SK-N-SH treated with all-trans-retinoic acid at 6 μM for 48 hours (cell line): ENCODE data around the gene MMP28.

ENCODE experiments used
- ATAC-seq: fragments of 200-7000 bp; cut with Tn5 transposase; 3 replicates; pipeline ENCODE4 v1.9.1; 2020; ENCODE audit warnings: mild to moderate bottlenecking, moderate library complexity
- ARNTL ChIP-seq: fragments of 450-650 bp; formaldehyde crosslinking; IDR thresholded peaks from 2 replicates; pipeline ENCODE4 v1.5.0; 2020; ENCODE audit warnings: low read depth, mild to moderate bottlenecking, moderate library complexity, borderline replicate concordance
- BACH2 ChIP-seq: fragments of 250-450 bp; sonication (Bioruptor Pico); IDR thresholded peaks from 2 replicates; pipeline ENCODE4 v1.9.0; 2021; ENCODE audit warnings: mild to moderate bottlenecking, borderline replicate concordance
- CSDC2 ChIP-seq: fragments of 250-450 bp; sonication (Bioruptor Pico); IDR thresholded peaks from 2 replicates; pipeline ENCODE4 v1.5.0; 2020; ENCODE audit warnings: mild to moderate bottlenecking, moderate library complexity
- ESRRG ChIP-seq: fragments of 250-450 bp; sonication (Bioruptor Pico); IDR thresholded peaks from 2 replicates; pipeline ENCODE4 v1.6.1; 2021; ENCODE audit warnings: mild to moderate bottlenecking
- GLIS3 ChIP-seq: fragments of 250-450 bp; sonication (Bioruptor Pico); IDR thresholded peaks from 2 replicates; pipeline ENCODE4 v1.5.0; 2020; ENCODE audit warnings: mild to moderate bottlenecking, moderate library complexity
- ISL1 ChIP-seq: fragments of 250-450 bp; sonication (Bioruptor Pico); IDR thresholded peaks from 2 replicates; pipeline ENCODE4 v2.1.2; 2022; ENCODE audit warnings: mild to moderate bottlenecking, moderate library complexity
- OSR1 ChIP-seq: fragments of 250-450 bp; sonication (Bioruptor Pico); IDR thresholded peaks from 2 replicates; pipeline ENCODE4 v1.8.0; 2022; ENCODE audit warnings: moderate library complexity, mild to moderate bottlenecking, inconsistent platforms
- PPARA ChIP-seq: fragments of 250-450 bp; sonication (Bioruptor Pico); IDR thresholded peaks from 2 replicates; pipeline ENCODE4 v1.5.0; 2020; ENCODE audit warnings: mild to moderate bottlenecking, borderline replicate concordance
- RARB ChIP-seq: fragments of 250-450 bp; sonication (Bioruptor Pico); IDR thresholded peaks from 2 replicates; pipeline ENCODE4 v1.8.0; 2021; ENCODE audit warnings: mild to moderate bottlenecking, moderate library complexity
- SNAI2 ChIP-seq: fragments of 250-450 bp; sonication (Bioruptor Pico); IDR thresholded peaks from 2 replicates; pipeline ENCODE4 v1.5.0; 2020; ENCODE audit warnings: mild to moderate bottlenecking, moderate library complexity
- TCF4 ChIP-seq: fragments of 250-450 bp; sonication (Bioruptor Pico); IDR thresholded peaks from 2 replicates; pipeline ENCODE4 v1.8.0; 2021; ENCODE audit warnings: mild to moderate bottlenecking, moderate library complexity, borderline replicate concordance
- TOX ChIP-seq: fragments of 250-450 bp; sonication (Bioruptor Pico); IDR thresholded peaks from 2 replicates; pipeline ENCODE4 v1.8.0; 2021; ENCODE audit warnings: mild to moderate bottlenecking, moderate library complexity, borderline replicate concordance
- ZFP3 ChIP-seq: fragments of 250-450 bp; sonication (Bioruptor Pico); IDR thresholded peaks from 2 replicates; pipeline ENCODE4 v1.5.0; 2020; ENCODE audit warnings: mild to moderate bottlenecking, moderate library complexity
- ZFP30 ChIP-seq: fragments of 450-650 bp; formaldehyde crosslinking; IDR thresholded peaks from 2 replicates; pipeline ENCODE4 v1.5.0; 2022; ENCODE audit warnings: mild to moderate bottlenecking, moderate library complexity
- ZNF70 ChIP-seq: fragments of 450-650 bp; formaldehyde crosslinking; IDR thresholded peaks from 2 replicates; pipeline ENCODE4 v1.5.0; 2020; ENCODE audit warnings: mild to moderate bottlenecking, moderate library complexity
- ZNF8 ChIP-seq: fragments of 450-650 bp; formaldehyde crosslinking; IDR thresholded peaks from 2 replicates; pipeline ENCODE4 v1.5.0; 2020; ENCODE audit warnings: mild to moderate bottlenecking, moderate library complexity
- TF ChIP-seq, protein P1 (sequence below): fragments of 250-450 bp; sonication (Bioruptor Pico); IDR thresholded peaks from 2 replicates; pipeline ENCODE4 v1.5.1; 2020; ENCODE audit warnings: low read depth, mild to moderate bottlenecking, moderate library complexity
- TF ChIP-seq, protein P2 (sequence below): fragments of 250-450 bp; sonication (Bioruptor Pico); IDR thresholded peaks from 2 replicates; pipeline ENCODE4 v1.5.1; 2021; ENCODE audit warnings: mild to moderate bottlenecking, moderate library complexity
- TF ChIP-seq, protein P3 (sequence below): fragments of 250-450 bp; sonication (Bioruptor Pico); IDR thresholded peaks from 2 replicates; pipeline ENCODE4 v1.5.0; 2020; ENCODE audit warnings: mild to moderate bottlenecking, moderate library complexity
- TF ChIP-seq, protein P4 (sequence below): fragments of 250-450 bp; sonication (Bioruptor Pico); IDR thresholded peaks from 2 replicates; pipeline ENCODE4 v1.8.0; 2020; ENCODE audit warnings: mild to moderate bottlenecking, moderate library complexity, borderline replicate concordance

The MMP28 gene

DNA sequence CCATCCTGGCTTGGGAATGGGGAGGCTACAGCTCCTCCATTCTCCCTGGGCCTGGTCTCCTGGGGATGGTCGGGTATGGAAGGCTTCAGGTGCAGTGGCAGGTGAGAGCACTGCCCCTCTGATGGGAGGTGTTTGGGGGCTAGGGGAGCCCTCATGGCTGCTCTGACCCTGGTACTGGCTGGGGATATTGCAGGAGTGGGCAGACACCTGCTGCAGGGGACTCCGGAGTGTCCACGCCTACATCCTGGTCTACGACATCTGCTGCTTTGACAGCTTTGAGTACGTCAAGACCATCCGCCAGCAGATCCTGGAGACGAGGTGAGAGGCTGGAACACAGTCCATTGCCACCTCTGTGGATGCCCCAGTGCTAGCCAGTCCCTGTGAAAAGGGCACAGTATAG, 55.2 kb downstream of the MMP28 start:
- ATAC-seq, result no peak
- TF ChIP-seq ZNF70 (CRISPR knock-in tag) (no peak), ISL1 (CRISPR knock-in tag) (no peak), PPARA (CRISPR knock-in tag) (no peak), ARNTL (no peak)
- TF ChIP-seq, protein P1, sequence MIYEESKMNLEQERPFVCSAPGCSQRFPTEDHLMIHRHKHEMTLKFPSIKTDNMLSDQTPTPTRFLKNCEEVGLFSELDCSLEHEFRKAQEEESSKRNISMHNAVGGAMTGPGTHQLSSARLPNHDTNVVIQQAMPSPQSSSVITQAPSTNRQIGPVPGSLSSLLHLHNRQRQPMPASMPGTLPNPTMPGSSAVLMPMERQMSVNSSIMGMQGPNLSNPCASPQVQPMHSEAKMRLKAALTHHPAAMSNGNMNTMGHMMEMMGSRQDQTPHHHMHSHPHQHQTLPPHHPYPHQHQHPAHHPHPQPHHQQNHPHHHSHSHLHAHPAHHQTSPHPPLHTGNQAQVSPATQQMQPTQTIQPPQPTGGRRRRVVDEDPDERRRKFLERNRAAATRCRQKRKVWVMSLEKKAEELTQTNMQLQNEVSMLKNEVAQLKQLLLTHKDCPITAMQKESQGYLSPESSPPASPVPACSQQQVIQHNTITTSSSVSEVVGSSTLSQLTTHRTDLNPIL (CRISPR knock-in tag), result no peak

DNA sequence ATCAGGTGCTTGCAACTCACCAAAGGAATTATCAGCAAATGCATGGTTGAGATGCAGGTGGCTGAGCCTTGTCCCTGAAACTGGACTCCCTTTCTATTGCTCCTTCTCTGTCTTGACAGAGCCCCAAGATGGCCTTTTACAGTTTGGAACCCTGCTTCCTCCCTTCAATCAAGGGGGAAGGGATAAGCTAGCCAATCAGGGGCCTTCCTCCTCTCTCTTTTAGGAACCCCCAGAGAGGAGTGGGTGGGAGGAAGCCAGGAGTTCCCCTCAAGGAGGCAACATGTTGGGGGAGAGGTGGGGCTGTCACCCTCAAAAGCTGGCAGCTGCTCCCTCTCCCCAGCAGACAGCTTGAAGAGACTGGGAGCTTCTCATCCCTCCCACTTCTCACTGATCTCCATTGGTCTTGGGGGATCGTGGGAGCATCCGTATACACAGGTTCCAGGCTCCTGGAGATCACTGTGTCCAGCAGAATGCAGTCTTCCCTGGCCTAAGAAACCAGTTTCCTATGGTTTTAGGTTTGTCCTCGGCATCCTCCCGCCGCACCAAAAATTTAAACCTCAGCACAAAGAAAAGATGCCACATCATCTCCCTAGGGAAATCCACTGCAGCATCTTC, 56.8 kb downstream of the MMP28 start:
- no peak for ATAC-seq
- TF ChIP-seq ESRRG (CRISPR knock-in tag), result no peak
- TF ChIP-seq OSR1, result no peak
- TF ChIP-seq, protein P2, sequence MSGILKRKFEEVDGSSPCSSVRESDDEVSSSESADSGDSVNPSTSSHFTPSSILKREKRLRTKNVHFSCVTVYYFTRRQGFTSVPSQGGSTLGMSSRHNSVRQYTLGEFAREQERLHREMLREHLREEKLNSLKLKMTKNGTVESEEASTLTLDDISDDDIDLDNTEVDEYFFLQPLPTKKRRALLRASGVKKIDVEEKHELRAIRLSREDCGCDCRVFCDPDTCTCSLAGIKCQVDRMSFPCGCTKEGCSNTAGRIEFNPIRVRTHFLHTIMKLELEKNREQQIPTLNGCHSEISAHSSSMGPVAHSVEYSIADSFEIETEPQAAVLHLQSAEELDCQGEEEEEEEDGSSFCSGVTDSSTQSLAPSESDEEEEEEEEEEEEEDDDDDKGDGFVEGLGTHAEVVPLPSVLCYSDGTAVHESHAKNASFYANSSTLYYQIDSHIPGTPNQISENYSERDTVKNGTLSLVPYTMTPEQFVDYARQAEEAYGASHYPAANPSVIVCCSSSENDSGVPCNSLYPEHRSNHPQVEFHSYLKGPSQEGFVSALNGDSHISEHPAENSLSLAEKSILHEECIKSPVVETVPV, result no peak
- TF ChIP-seq GLIS3, result no peak
- TF ChIP-seq, protein P3, sequence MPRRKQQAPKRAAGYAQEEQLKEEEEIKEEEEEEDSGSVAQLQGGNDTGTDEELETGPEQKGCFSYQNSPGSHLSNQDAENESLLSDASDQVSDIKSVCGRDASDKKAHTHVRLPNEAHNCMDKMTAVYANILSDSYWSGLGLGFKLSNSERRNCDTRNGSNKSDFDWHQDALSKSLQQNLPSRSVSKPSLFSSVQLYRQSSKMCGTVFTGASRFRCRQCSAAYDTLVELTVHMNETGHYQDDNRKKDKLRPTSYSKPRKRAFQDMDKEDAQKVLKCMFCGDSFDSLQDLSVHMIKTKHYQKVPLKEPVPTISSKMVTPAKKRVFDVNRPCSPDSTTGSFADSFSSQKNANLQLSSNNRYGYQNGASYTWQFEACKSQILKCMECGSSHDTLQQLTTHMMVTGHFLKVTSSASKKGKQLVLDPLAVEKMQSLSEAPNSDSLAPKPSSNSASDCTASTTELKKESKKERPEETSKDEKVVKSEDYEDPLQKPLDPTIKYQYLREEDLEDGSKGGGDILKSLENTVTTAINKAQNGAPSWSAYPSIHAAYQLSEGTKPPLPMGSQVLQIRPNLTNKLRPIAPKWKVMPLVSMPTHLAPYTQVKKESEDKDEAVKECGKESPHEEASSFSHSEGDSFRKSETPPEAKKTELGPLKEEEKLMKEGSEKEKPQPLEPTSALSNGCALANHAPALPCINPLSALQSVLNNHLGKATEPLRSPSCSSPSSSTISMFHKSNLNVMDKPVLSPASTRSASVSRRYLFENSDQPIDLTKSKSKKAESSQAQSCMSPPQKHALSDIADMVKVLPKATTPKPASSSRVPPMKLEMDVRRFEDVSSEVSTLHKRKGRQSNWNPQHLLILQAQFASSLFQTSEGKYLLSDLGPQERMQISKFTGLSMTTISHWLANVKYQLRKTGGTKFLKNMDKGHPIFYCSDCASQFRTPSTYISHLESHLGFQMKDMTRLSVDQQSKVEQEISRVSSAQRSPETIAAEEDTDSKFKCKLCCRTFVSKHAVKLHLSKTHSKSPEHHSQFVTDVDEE, result no peak
- TF ChIP-seq ZNF8 (CRISPR knock-in tag), result no peak
- TF ChIP-seq, protein P1 (CRISPR knock-in tag), result no peak
- TF ChIP-seq BACH2, result no peak
- no peak for TF ChIP-seq ISL1 (CRISPR knock-in tag)
- no peak for TF ChIP-seq RARB (CRISPR knock-in tag)
- TF ChIP-seq SNAI2 (CRISPR knock-in tag), result no peak
- TF ChIP-seq TOX (CRISPR knock-in tag), result no peak
- no peak for TF ChIP-seq ZNF70 (CRISPR knock-in tag)
- no peak for TF ChIP-seq ARNTL
- no peak for TF ChIP-seq PPARA (CRISPR knock-in tag)
- TF ChIP-seq TCF4 (CRISPR knock-in tag), result no peak
- TF ChIP-seq, protein P4, sequence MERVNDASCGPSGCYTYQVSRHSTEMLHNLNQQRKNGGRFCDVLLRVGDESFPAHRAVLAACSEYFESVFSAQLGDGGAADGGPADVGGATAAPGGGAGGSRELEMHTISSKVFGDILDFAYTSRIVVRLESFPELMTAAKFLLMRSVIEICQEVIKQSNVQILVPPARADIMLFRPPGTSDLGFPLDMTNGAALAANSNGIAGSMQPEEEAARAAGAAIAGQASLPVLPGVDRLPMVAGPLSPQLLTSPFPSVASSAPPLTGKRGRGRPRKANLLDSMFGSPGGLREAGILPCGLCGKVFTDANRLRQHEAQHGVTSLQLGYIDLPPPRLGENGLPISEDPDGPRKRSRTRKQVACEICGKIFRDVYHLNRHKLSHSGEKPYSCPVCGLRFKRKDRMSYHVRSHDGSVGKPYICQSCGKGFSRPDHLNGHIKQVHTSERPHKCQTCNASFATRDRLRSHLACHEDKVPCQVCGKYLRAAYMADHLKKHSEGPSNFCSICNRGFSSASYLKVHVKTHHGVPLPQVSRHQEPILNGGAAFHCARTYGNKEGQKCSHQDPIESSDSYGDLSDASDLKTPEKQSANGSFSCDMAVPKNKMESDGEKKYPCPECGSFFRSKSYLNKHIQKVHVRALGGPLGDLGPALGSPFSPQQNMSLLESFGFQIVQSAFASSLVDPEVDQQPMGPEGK, result no peak
- no peak for TF ChIP-seq CSDC2

DNA sequence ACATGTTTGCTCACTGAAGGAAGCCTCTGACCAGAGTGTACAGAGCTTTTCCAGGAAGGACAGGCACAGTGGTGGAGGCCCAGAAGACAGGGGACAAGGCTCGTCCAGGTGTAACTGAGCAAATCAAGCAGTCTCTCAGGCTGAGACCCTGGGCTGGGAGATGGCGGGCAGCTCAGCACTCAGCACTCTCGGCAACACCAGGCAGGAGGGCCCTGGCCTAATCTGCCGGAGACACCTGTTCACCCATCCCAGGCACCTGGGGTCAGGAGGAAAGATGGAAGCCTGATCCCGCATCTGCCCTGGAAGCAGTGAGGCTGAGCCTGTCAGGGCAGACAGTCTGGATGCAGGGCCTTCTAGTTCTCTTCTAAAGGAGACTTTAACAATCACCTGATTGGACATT, 59.2 kb downstream of the MMP28 start:
- no peak for ATAC-seq
- TF ChIP-seq ARNTL (no peak), ZFP3 (CRISPR knock-in tag) (no peak), ZFP30 (CRISPR knock-in tag) (no peak), RARB (CRISPR knock-in tag) (no peak), CSDC2 (no peak), OSR1 (no peak), ZNF70 (CRISPR knock-in tag) (no peak), GLIS3 (no peak), ISL1 (CRISPR knock-in tag) (no peak), PPARA (CRISPR knock-in tag) (no peak)
- TF ChIP-seq, protein P2, result no peak
- TF ChIP-seq, protein P3, result no peak
- TF ChIP-seq, protein P1 (CRISPR knock-in tag), result no peak
